ENCODE measurements around the gene SETD4. TPM values are rescaled to one million over a fixed set of nuclear protein-coding genes. Genes with fewer than 3 reads are reported as not detected.
A peak's percentile ranks its signal among the peaks of the same experiment; 100 is the strongest.

SETD4 gene
- total RNA-seq, 6 experiments from 2014 or later, result 5.0 to 10.4 (median 7.3) TPM

- no peaks in the 10 kb centered on the region for H3K27me3 ChIP-seq
- no peak overlapping the region for H3K27ac ChIP-seq
- H3K4me3 ChIP-seq, result no peak overlapping the region
- DNase-seq (no peak), ATAC-seq (no peak)
- H3K9me3 ChIP-seq, result no peaks in the 10 kb centered on the region
- no peak for TF ChIP-seq CTCF (IDR thresholded peaks at IDR 0.05)
- TF ChIP-seq POLR2A (IDR thresholded peaks at IDR 0.05), result no peak
- no peaks in the 10 kb centered on the region for H3K4me1 ChIP-seq
- intact Hi-C loops (cut with DNase I), result no loop called here
- H3K36me3 ChIP-seq, result no peaks in the 10 kb centered on the region
These were observed 32.4 kb upstream of the SETD4 start for GRCh38 chr21:36092681-36093080.

GRCh38 chr21:36089946-36090345 lies 29.6 kb upstream of the SETD4 start:
- H3K4me3 ChIP-seq, result no peak overlapping the region
- H3K36me3 ChIP-seq, result no peaks in the 10 kb centered on the region
- WGBS (ENCODE audit: insufficient coverage, low coverage, low lambda C conversion rate, missing lambda C conversion rate), result 88% methylated on average over 3 of the region's 3 CpGs
- ATAC-seq (no peak), DNase-seq (no peak)
- intact Hi-C loops (cut with DNase I), result no loop called here
- H3K4me1 ChIP-seq, result no peaks in the 10 kb centered on the region
- no peaks in the 10 kb centered on the region for H3K9me3 ChIP-seq
- no peak overlapping the region for H3K27ac ChIP-seq
- no peaks in the 10 kb centered on the region for H3K27me3 ChIP-seq
- no peak for TF ChIP-seq CTCF (IDR thresholded peaks at IDR 0.05)

- TF ChIP-seq POLR2A (IDR thresholded peaks at IDR 0.05) (no peak), CTCF (IDR thresholded peaks at IDR 0.05) (no peak)
- Histone ChIP-seq H3K36me3 (no peaks in the 10 kb centered on the region), H3K27me3 (no peaks in the 10 kb centered on the region), H3K4me1 (peaks cover 0 to 4% (median 0%) of the 10 kb centered on the region in 4 donors), H3K9me3 (no peaks in the 10 kb centered on the region), H3K4me3 (no peak overlapping the region), H3K27ac (no peak overlapping the region)
- intact Hi-C loops (cut with DNase I), result no loop called here
- no peak for DNase-seq
- peak; percentile 19 to 91 (median 64) for ATAC-seq
- 47% methylated on average over 6 of the region's 6 CpGs for WGBS (ENCODE audit: insufficient coverage, low coverage, low lambda C conversion rate, missing lambda C conversion rate)
These were observed 27.2 kb upstream of the SETD4 start for GRCh38 chr21:36087362-36088138.

GRCh38 chr21:36082237-36082664 lies 21.9 kb upstream of the SETD4 start:
- no peak for DNase-seq
- Histone ChIP-seq H3K27me3 (no peaks in the 10 kb centered on the region), H3K27ac (peak overlapping the region in 1 of 3 donors; percentile 80), H3K9me3 (no peaks in the 10 kb centered on the region), H3K36me3 (no peaks in the 10 kb centered on the region), H3K4me1 (peaks cover 0 to 52% (median 6%) of the 10 kb centered on the region in 4 donors), H3K4me3 (no peak overlapping the region)
- intact Hi-C loops (cut with DNase I), result no loop called here
- WGBS (ENCODE audit: insufficient coverage, low coverage, low lambda C conversion rate, missing lambda C conversion rate), result 58% methylated on average over 3 of the region's 3 CpGs
- TF ChIP-seq CTCF (IDR thresholded peaks at IDR 0.05) (no peak), POLR2A (IDR thresholded peaks at IDR 0.05) (no peak)
- no peak for ATAC-seq

Measured in right lobe of liver (tissue), 6 donors.